ENCODE measurements around the gene ALKBH3. TPM values are rescaled to one million over a fixed set of nuclear protein-coding genes. Genes with fewer than 3 reads are reported as not detected.

The ALKBH3 gene
- total and polyA plus RNA-seq, 2 donors (not counting 3 experiments of a cell fraction or from before 2014, with no cell fraction given), result 28.0 to 34.7 TPM

DNA sequence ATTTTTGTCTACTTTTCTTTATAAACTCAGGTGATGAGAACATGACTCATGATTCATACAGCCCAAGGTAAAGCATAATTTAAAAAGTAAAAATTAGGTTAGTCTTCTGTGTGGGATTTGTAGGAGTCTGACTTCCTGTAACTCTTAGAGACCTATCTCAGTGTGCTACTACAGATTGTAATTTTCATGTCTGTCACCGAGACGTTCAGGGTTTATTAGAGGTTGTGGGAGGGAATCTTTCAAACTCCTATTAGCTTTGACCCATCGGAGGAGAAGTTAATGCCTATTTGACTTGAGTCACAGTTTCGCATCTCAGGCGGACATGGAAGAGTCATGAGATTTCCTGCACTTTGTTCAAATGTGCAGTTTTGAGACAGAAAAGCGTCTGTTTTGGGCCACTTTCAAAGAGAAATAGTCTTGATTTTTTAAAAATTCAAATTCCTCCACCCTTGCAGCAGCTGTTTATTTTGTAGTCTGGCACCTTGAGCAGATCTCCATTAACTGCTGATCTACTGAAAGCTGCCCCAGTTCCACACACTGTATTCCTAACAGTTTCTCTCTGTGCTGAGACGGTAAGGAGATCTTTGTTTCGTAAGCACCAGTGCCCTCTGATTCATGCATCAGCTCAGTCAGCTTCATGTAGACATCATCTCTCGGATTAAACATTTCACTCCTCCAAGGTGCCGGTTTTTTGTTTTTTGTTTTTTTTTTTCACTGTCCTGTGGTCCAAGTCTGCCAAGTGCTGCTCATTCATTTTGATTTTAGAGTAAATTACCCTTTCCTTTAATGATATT lies 24.3 kb downstream of the ALKBH3 start:
- H3K9ac ChIP-seq (replicated peaks; ENCODE audit: extremely low read depth, insufficient read depth, low read length), result peak overlapping the region; percentile 48
- H3K79me2 ChIP-seq (ENCODE audit: control insufficient read depth, insufficient read depth, low read length), result no peaks in the 10 kb centered on the region
- no peaks in the 10 kb centered on the region for H3K36me3 ChIP-seq (ENCODE audit: control insufficient read depth in 2 of 2, extremely low read depth in 1 of 2, insufficient read depth in 2 of 2, low read length in 2 of 2)
- H4K20me1 ChIP-seq (replicated peaks; ENCODE audit: control insufficient read depth, extremely low read depth, insufficient read depth, low read length), result no peaks in the 10 kb centered on the region
- no peak overlapping the region for H2AFZ ChIP-seq (ENCODE audit: low read depth, low read length)
- peak overlapping the region; percentile 42 for H3K27ac ChIP-seq (ENCODE audit: insufficient read depth, low read depth, low read length)
- H3K9me3 ChIP-seq (replicated peaks; ENCODE audit: control insufficient read depth, insufficient read depth, low read length), result no peaks in the 10 kb centered on the region
- ChIA-PET POLR2A (interaction anchor here (0.5 kb wide), 1 partner anchor 217 kb away, joined by 3 read pairs; no protein-coding TSS in a partner anchor), CTCF (interaction anchor here (1.0 to 4.4 kb wide), 10 partner anchors 13 to 189 kb away, joined by 3 to 42 read pairs (median 5); partner anchors contain the start of gene C11orf96)
- TF ChIP-seq MAX (IDR thresholded peaks at IDR 0.05; ENCODE audit: insufficient read depth, insufficient read length) (no peak), POLR2AphosphoS5 (IDR thresholded peaks at IDR 0.05; ENCODE audit: insufficient read depth, low read depth, low read length) (no peak), JUN (IDR thresholded peaks at IDR 0.05; ENCODE audit: borderline replicate concordance, insufficient read depth, insufficient read length, low read depth) (no peak), FOS (IDR thresholded peaks at IDR 0.05; ENCODE audit: borderline replicate concordance, insufficient read depth, low read length) (no peak), MYC (IDR thresholded peaks at IDR 0.05; ENCODE audit: low read depth, low read length) (no peak), GATA2 (IDR thresholded peaks at IDR 0.05; ENCODE audit: insufficient read depth, insufficient read length, low read depth, low read length) (no peak), POLR2A (IDR thresholded peaks at IDR 0.05; ENCODE audit: low read depth, low read length) (no peak), EZH2 (IDR thresholded peaks at IDR 0.05; ENCODE audit: borderline replicate concordance, low read depth, low read length, severe bottlenecking) (no peak), CTCF (IDR thresholded peaks at IDR 0.05; ENCODE audit: extremely low read depth in 1 of 2, insufficient read depth in 1 of 2, low read depth in 1 of 2, low read length in 2 of 2) (no peak)
- no peak overlapping the region for H3K4me3 ChIP-seq (replicated peaks in 1 of 3; ENCODE audit: insufficient read depth in 1 of 3, low read depth in 1 of 3, low read length in 3 of 3)
- DNase-seq (ENCODE audit: low read depth, low spot score) (peak; percentile 64), FAIRE-seq (no peak)
- peaks cover 16% of the 10 kb centered on the region for H3K4me1 ChIP-seq (ENCODE audit: control insufficient read depth, extremely low read depth, insufficient read depth, low read length)
- intact Hi-C loops (cut with micrococcal nuclease) (no loop called here), dilution Hi-C loops (cut with MboI; ENCODE audit: extremely low pct_ligation_motif_present, low sequenced_read_pairs) (no loop called here)
- no TSS peak for BruUV-seq (replicated peaks)
- no peaks in the 10 kb centered on the region for H3K27me3 ChIP-seq (ENCODE audit: control insufficient read depth in 2 of 2, insufficient read depth in 2 of 2, low read length in 2 of 2)
- no peak overlapping the region for H3K4me2 ChIP-seq (ENCODE audit: insufficient read depth, low read length)
- H3K9me1 ChIP-seq (replicated peaks; ENCODE audit: control insufficient read depth, extremely low read depth, insufficient read depth, low read length), result no peaks in the 10 kb centered on the region

Data from endothelial cell of umbilical vein (primary cell).